Stimulated activated CD4-positive, alpha-beta T cell treated with anti-CD3 and anti-CD28 coated beads, Interleukin-2, amount 100 ng/mL, for 4 hours (primary cell): ENCODE results near the gene HLA-A.

Experiments used
- DNase-seq: peaks from one replicate; pipeline ENCODE4 v3.0.0-alpha.2; 2020; ENCODE audit warnings: low read depth

HLA-A gene

GRCh38 chr6:29990931-29991330, 48.6 kb downstream of the HLA-A start:
- DNase-seq = no peak

DNA sequence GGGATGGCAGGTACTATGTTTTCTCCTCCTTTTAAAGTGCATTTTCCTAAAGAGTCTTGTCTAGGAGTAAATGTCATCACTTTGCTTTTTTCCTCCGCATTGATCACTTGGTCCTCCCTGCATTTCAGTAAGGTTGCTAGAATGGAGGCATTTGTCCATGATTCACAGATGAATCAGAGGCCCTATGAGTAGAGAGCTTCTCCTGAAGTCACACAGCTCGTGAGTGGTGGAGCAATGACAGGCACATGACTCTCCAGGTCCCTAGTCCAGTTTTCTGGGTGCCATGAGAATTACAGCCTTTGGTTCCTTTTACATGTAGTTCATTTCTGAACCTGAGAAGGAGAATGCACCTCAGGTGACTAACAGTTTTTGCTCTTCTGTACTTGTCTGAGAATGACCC, 50.5 kb downstream of the HLA-A start:
- DNase-seq = no peak

- DNase-seq = no peak
Observed at GRCh38 chr6:29994826-29995225, 52.5 kb downstream of the HLA-A start.

DNA sequence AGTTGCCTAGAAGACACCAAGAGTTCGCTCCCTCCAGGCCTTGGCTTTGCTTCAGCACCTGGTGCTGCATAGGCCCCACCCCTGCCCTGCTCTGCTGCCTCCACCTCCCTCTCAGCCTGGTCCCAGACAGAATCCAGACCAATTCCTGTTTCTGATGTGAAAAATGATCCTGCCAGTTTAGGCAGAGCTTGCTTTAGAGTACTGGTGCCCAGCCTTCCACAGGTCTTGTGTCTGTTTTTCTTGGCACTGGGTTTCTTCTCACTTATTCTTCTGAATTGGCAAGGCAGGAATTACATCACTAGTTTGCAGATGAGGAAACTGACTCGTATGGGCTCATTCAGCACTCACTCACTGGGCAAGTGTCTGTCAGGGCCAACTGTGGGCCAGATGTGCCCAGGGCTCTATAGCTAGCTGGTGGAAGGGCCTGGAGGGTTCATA, 53.0 kb downstream of the HLA-A start:
- no peak for DNase-seq
